LNCAP (cell line): ENCODE results near the gene VTCN1.

Experiments used
- CTCF ChIP-seq: fragments of 450-650 bp; IDR thresholded peaks from 2 replicates; pipeline ENCODE4 v1.5.1; 2017; ENCODE audit warnings: mild to moderate bottlenecking

The VTCN1 gene

GRCh38 chr1:117205368-117205767 lies 5.4 kb downstream of the VTCN1 start:
- no peak for TF ChIP-seq CTCF

GRCh38 chr1:117201808-117202207 lies 8.9 kb downstream of the VTCN1 start:
- TF ChIP-seq CTCF, result no peak

- TF ChIP-seq CTCF, result no peak
Observed at GRCh38 chr1:117198097-117198496, 12.6 kb downstream of the VTCN1 start.

- TF ChIP-seq CTCF, result no peak
Observed at GRCh38 chr1:117189726-117190125, 21.0 kb downstream of the VTCN1 start.

GRCh38 chr1:117188816-117189437 lies 21.8 kb downstream of the VTCN1 start:
- no peak for TF ChIP-seq CTCF

GRCh38 chr1:117188170-117188815 lies 22.4 kb downstream of the VTCN1 start:
- TF ChIP-seq CTCF, result no peak

GRCh38 chr1:117183112-117183511 lies 27.6 kb downstream of the VTCN1 start:
- no peak for TF ChIP-seq CTCF

- no peak for TF ChIP-seq CTCF
Observed at GRCh38 chr1:117182319-117182718, 28.4 kb downstream of the VTCN1 start.
